ENCODE measurements around the gene VPS41. TPM values are rescaled to one million over a fixed set of nuclear protein-coding genes. Genes with fewer than 3 reads are reported as not detected.

Gene VPS41
- total and polyA plus RNA-seq, 2 donors from 2014 or later, result 21.8 to 94.0 TPM

GRCh38 chr7:38851321-38851720 is 57.7 kb downstream of the VPS41 start:
- no peak for DNase-seq
- no peaks in the 10 kb centered on the region for H3K4me1 ChIP-seq (ENCODE audit: control insufficient read depth in 2 of 3, insufficient read depth in 2 of 3, low read depth in 1 of 3, low read length in 3 of 3)
- no peak overlapping the region for H3K27ac ChIP-seq (ENCODE audit: low read depth in 2 of 2, low read length in 2 of 2)
- H3K27me3 ChIP-seq (ENCODE audit: control insufficient read depth, insufficient read depth, low read length), result no peaks in the 10 kb centered on the region
- no peak for TF ChIP-seq CTCF (IDR thresholded peaks at IDR 0.05; ENCODE audit: borderline replicate concordance, extremely low read depth, insufficient read depth)
- no peak overlapping the region for H3K4me3 ChIP-seq (ENCODE audit: low read length in 3 of 3)
- no peaks in the 10 kb centered on the region for H3K36me3 ChIP-seq (ENCODE audit: control insufficient read depth in 2 of 3, insufficient read depth in 3 of 3, low read length in 3 of 3)
- intact Hi-C loops (cut with DNase I), result no loop called here
- H3K9ac ChIP-seq (ENCODE audit: low read length in 3 of 3), result no peak overlapping the region
- no peaks in the 10 kb centered on the region for H3K9me3 ChIP-seq (ENCODE audit: control insufficient read depth in 2 of 3, insufficient read depth in 1 of 3, low read length in 3 of 3)
- no peak for FAIRE-seq

GRCh38 chr7:38846280-38846679 is 62.7 kb downstream of the VPS41 start:
- FAIRE-seq, result no peak
- H3K4me1 ChIP-seq (ENCODE audit: control insufficient read depth in 2 of 3, insufficient read depth in 2 of 3, low read depth in 1 of 3, low read length in 3 of 3), result no peaks in the 10 kb centered on the region
- no peaks in the 10 kb centered on the region for H3K9me3 ChIP-seq (ENCODE audit: control insufficient read depth in 2 of 3, insufficient read depth in 1 of 3, low read length in 3 of 3)
- TF ChIP-seq CTCF (IDR thresholded peaks at IDR 0.05; ENCODE audit: borderline replicate concordance, extremely low read depth, insufficient read depth), result no peak
- intact Hi-C loops (cut with DNase I), result no loop called here
- H3K36me3 ChIP-seq (ENCODE audit: control insufficient read depth in 2 of 3, insufficient read depth in 3 of 3, low read length in 3 of 3), result no peaks in the 10 kb centered on the region
- DNase-seq, result no peak
- no peak overlapping the region for H3K9ac ChIP-seq (ENCODE audit: low read length in 3 of 3)
- H3K27ac ChIP-seq (ENCODE audit: low read depth in 2 of 2, low read length in 2 of 2), result no peak overlapping the region
- H3K4me3 ChIP-seq (ENCODE audit: low read length in 3 of 3), result no peak overlapping the region
- no peaks in the 10 kb centered on the region for H3K27me3 ChIP-seq (ENCODE audit: control insufficient read depth, insufficient read depth, low read length)

GRCh38 chr7:38844952-38845563 is 63.9 kb downstream of the VPS41 start:
- Histone ChIP-seq H3K4me3 (ENCODE audit: low read length in 3 of 3) (no peak overlapping the region), H3K9me3 (ENCODE audit: control insufficient read depth in 2 of 3, insufficient read depth in 1 of 3, low read length in 3 of 3) (no peaks in the 10 kb centered on the region), H3K27me3 (ENCODE audit: control insufficient read depth, insufficient read depth, low read length) (no peaks in the 10 kb centered on the region), H3K4me1 (ENCODE audit: control insufficient read depth in 2 of 3, insufficient read depth in 2 of 3, low read depth in 1 of 3, low read length in 3 of 3) (no peaks in the 10 kb centered on the region), H3K27ac (ENCODE audit: low read depth in 2 of 2, low read length in 2 of 2) (no peak overlapping the region), H3K9ac (ENCODE audit: low read length in 3 of 3) (no peak overlapping the region), H3K36me3 (ENCODE audit: control insufficient read depth in 2 of 3, insufficient read depth in 3 of 3, low read length in 3 of 3) (no peaks in the 10 kb centered on the region)
- intact Hi-C loops (cut with DNase I), result no loop called here
- DNase-seq, result no peak
- FAIRE-seq, result no peak
- no peak for TF ChIP-seq CTCF (IDR thresholded peaks at IDR 0.05; ENCODE audit: borderline replicate concordance, extremely low read depth, insufficient read depth)

- H3K9ac ChIP-seq (ENCODE audit: low read length in 3 of 3), result no peak overlapping the region
- H3K9me3 ChIP-seq (ENCODE audit: control insufficient read depth in 2 of 3, insufficient read depth in 1 of 3, low read length in 3 of 3), result no peaks in the 10 kb centered on the region
- FAIRE-seq (no peak), DNase-seq (no peak)
- intact Hi-C loops (cut with DNase I), result no loop called here
- no peak overlapping the region for H3K27ac ChIP-seq (ENCODE audit: low read depth in 2 of 2, low read length in 2 of 2)
- H3K4me3 ChIP-seq (ENCODE audit: low read length in 3 of 3), result no peak overlapping the region
- H3K4me1 ChIP-seq (ENCODE audit: control insufficient read depth in 2 of 3, insufficient read depth in 2 of 3, low read depth in 1 of 3, low read length in 3 of 3), result no peaks in the 10 kb centered on the region
- no peak for TF ChIP-seq CTCF (IDR thresholded peaks at IDR 0.05; ENCODE audit: borderline replicate concordance, extremely low read depth, insufficient read depth)
- H3K36me3 ChIP-seq (ENCODE audit: control insufficient read depth in 2 of 3, insufficient read depth in 3 of 3, low read length in 3 of 3), result no peaks in the 10 kb centered on the region
- H3K27me3 ChIP-seq (ENCODE audit: control insufficient read depth, insufficient read depth, low read length), result no peaks in the 10 kb centered on the region
Measured at GRCh38 chr7:38842746-38843145, 66.2 kb downstream of the VPS41 start.
